H9 (cell line): ENCODE results near the gene INTS4. TPM values are rescaled to one million over a fixed set of nuclear protein-coding genes. Genes with fewer than 3 reads are reported as not detected.

Experiments
- DNase-seq: peaks from one replicate; pipeline ENCODE4 v3.0.0-alpha.2; 2017
- H2AFZ ChIP-seq: one replicate; pipeline ENCODE4 v1.6.1; 2013; ENCODE audit warnings: mild to moderate bottlenecking, low read length, control low read depth, moderate library complexity
- H2AK5ac ChIP-seq: 2 replicates; pipeline ENCODE4 v1.6.1; 2013; ENCODE audit warnings: low read length, control low read depth, mixed read lengths; ENCODE audit not compliant: insufficient read length
- H2BK120ac ChIP-seq: one replicate; pipeline ENCODE4 v1.6.1; 2013; ENCODE audit warnings: low read depth, mild to moderate bottlenecking, low read length, control low read depth, inconsistent platforms; ENCODE audit not compliant: poor library complexity, severe bottlenecking
- H2BK12ac ChIP-seq: 2 replicates; pipeline ENCODE4 v1.6.1; 2013; ENCODE audit warnings: low read length, control low read depth, mixed read lengths, low read depth; ENCODE audit not compliant: insufficient read length
- H2BK15ac ChIP-seq: 2 replicates; pipeline ENCODE4 v1.6.1; 2013; ENCODE audit warnings: low read depth, low read length, control low read depth
- H2BK20ac ChIP-seq: one replicate; pipeline ENCODE4 v1.6.1; 2013; ENCODE audit warnings: low read depth, mild to moderate bottlenecking, low read length, control low read depth, inconsistent platforms; ENCODE audit not compliant: poor library complexity, severe bottlenecking
- H2BK5ac ChIP-seq: 2 replicates; pipeline ENCODE4 v1.6.1; 2013; ENCODE audit warnings: low read length, control low read depth, mixed read lengths; ENCODE audit not compliant: insufficient read length
- H3K14ac ChIP-seq: 2 replicates; pipeline ENCODE4 v1.6.1; 2013; ENCODE audit warnings: low read length, control low read depth; ENCODE audit not compliant: insufficient read depth
- H3K18ac ChIP-seq: 2 replicates; pipeline ENCODE4 v1.6.1; 2013; ENCODE audit warnings: low read depth, mild to moderate bottlenecking, mixed read lengths, low read length, control low read depth; ENCODE audit not compliant: insufficient read length
- H3K23ac ChIP-seq: 2 replicates; pipeline ENCODE4 v1.6.1; 2013; ENCODE audit warnings: low read length, control low read depth, mixed read lengths, low read depth; ENCODE audit not compliant: insufficient read length
- H3K23me2 ChIP-seq: 2 replicates; pipeline ENCODE4 v1.6.1; 2013; ENCODE audit warnings: low read depth, mild to moderate bottlenecking, mixed read lengths, low read length, control low read depth; ENCODE audit not compliant: insufficient read length, poor library complexity, severe bottlenecking
- H3K27ac ChIP-seq: 2 replicates; pipeline ENCODE4 v1.5.1; 2013; ENCODE audit warnings: low read length, control low read depth, mixed read lengths, low read depth; ENCODE audit not compliant: insufficient read length
- H3K27me3 ChIP-seq: 2 replicates; pipeline ENCODE4 v1.6.1; 2013; ENCODE audit warnings: low read length, control low read depth, inconsistent platforms; ENCODE audit not compliant: insufficient read depth
- H3K4ac ChIP-seq: 2 replicates; pipeline ENCODE4 v1.6.1; 2013; ENCODE audit warnings: low read depth, mild to moderate bottlenecking, control low read depth, inconsistent platforms, low read length, moderate library complexity
- H3K4me1 ChIP-seq: 2 replicates; pipeline ENCODE4 v1.6.1; 2013; ENCODE audit warnings: low read length, control low read depth, inconsistent platforms; ENCODE audit not compliant: insufficient read depth
- H3K4me2 ChIP-seq: 2 replicates; pipeline ENCODE4 v1.6.1; 2013; ENCODE audit warnings: low read length, control low read depth, mixed read lengths; ENCODE audit not compliant: insufficient read length, insufficient read depth
- H3K56ac ChIP-seq: 2 replicates; pipeline ENCODE4 v1.6.1; 2013; ENCODE audit warnings: low read depth, mild to moderate bottlenecking, mixed read lengths, low read length, control low read depth; ENCODE audit not compliant: insufficient read length
- H3K79me1 ChIP-seq: 2 replicates; pipeline ENCODE4 v1.6.1; 2013; ENCODE audit warnings: low read depth, mild to moderate bottlenecking, moderate library complexity, low read length, control low read depth, inconsistent platforms; ENCODE audit not compliant: insufficient read depth, poor library complexity, severe bottlenecking
- H3K79me2 ChIP-seq: 2 replicates; pipeline ENCODE4 v1.6.1; 2013; ENCODE audit warnings: low read length, control low read depth, inconsistent platforms; ENCODE audit not compliant: insufficient read depth
- H3K9ac ChIP-seq: 2 replicates; pipeline ENCODE4 v1.6.1; 2013; ENCODE audit warnings: low read length, control low read depth, mixed read lengths; ENCODE audit not compliant: insufficient read length; ENCODE audit errors: extremely low read depth
- H3K9me3 ChIP-seq: one replicate; pipeline ENCODE4 v1.6.1; 2013; ENCODE audit warnings: low read depth, low read length, inconsistent platforms; ENCODE audit not compliant: control insufficient read depth
- H3T11ph ChIP-seq: one replicate; pipeline ENCODE4 v1.6.1; 2013; ENCODE audit warnings: mild to moderate bottlenecking, low read length, control low read depth, inconsistent platforms
- H4K20me1 ChIP-seq: one replicate; pipeline ENCODE4 v1.6.1; 2013; ENCODE audit not compliant: control insufficient read depth, insufficient read length, insufficient read depth
- H4K5ac ChIP-seq: 2 replicates; pipeline ENCODE4 v1.6.1; 2013; ENCODE audit warnings: low read depth, mild to moderate bottlenecking, mixed read lengths, low read length, control low read depth; ENCODE audit not compliant: insufficient read length
- H4K8ac ChIP-seq: replicated peaks from 2 replicates; pipeline ENCODE4 v1.6.1; 2013; ENCODE audit warnings: low read length, control low read depth, mixed read lengths, low read depth; ENCODE audit not compliant: insufficient read length
- H4K91ac ChIP-seq: 2 replicates; pipeline ENCODE4 v1.6.1; 2013; ENCODE audit warnings: low read depth, mild to moderate bottlenecking, moderate library complexity, mixed read lengths, low read length, control low read depth; ENCODE audit not compliant: insufficient read length
- H3K27ac Mint-ChIP-seq, 3 experiments: 2 replicates in 2 of 3; 3 replicates in 1 of 3; pipeline ENCODE4 v1.8.0; 2020 to 2021; ENCODE audit warnings: mixed read lengths in 3 of 3, mild to moderate bottlenecking in 1 of 3, moderate library complexity in 1 of 3
- H3K27me3 Mint-ChIP-seq: 2 replicates; pipeline ENCODE4 v1.8.0; 2021; ENCODE audit warnings: low read depth, mild to moderate bottlenecking, moderate library complexity, mixed read lengths
- H3K36me3 Mint-ChIP-seq, 3 experiments: 2 replicates in 2 of 3; 3 replicates in 1 of 3; pipeline ENCODE4 v1.8.0; 2020 to 2021; ENCODE audit warnings: low read depth in 3 of 3, mixed read lengths in 3 of 3; ENCODE audit not compliant: insufficient read depth in 1 of 3
- H3K4me1 Mint-ChIP-seq, 2 experiments: 2 replicates each; pipeline ENCODE4 v1.8.0; 2020; ENCODE audit warnings: mixed read lengths in 2 of 2
- H3K4me3 Mint-ChIP-seq, 2 experiments: 2 replicates in 1 of 2; 3 replicates in 1 of 2; pipeline ENCODE4 v1.8.0; 2020 to 2021; ENCODE audit warnings: mild to moderate bottlenecking in 2 of 2, mixed read lengths in 2 of 2, moderate library complexity in 1 of 2
- H3K9me3 Mint-ChIP-seq, 2 experiments: 2 replicates in 1 of 2; 3 replicates in 1 of 2; pipeline ENCODE4 v1.8.0; 2020; ENCODE audit warnings: mild to moderate bottlenecking in 2 of 2, mixed read lengths in 2 of 2, moderate library complexity in 1 of 2
- WGBS: extraction: QIAGEN DNeasy Blood & Tissue Kit; methylation state at CpG from one replicate; pipeline ENCODE4 v1.1.7; 2013; ENCODE audit warnings: missing lambda C conversion rate, low lambda C conversion rate, mixed read lengths; ENCODE audit not compliant: insufficient read length; ENCODE audit errors: extremely low coverage; 5-methylcytosine and 5-hydroxymethylcytosine counted together
- total RNA-seq: library from RNA; stranded (reverse); gene quantifications from 2 replicates; pipeline ENCODE4 v1.2.1, GENCODE V29; 2021
- TF ChIP-seq, protein P1 (sequence below): fragments of 200-600 bp; sonication (generic); conservative IDR thresholded peaks from 3 replicates; pipeline ENCODE4 v1.8.0; 2021; ENCODE audit warnings: antibody characterized with exemption, mild to moderate bottlenecking

Gene INTS4
- total RNA-seq, 1 experiment from 2014 or later = 38.6 TPM

GRCh38 chr11:78000193-78000592 lies 5.7 kb upstream of the INTS4 start:
- Histone ChIP-seq H2BK5ac (no peak overlapping the region), H3K79me2 (no peaks in the 10 kb centered on the region), H3K4me2 (no peak overlapping the region), H3K14ac (no peak overlapping the region), H3K56ac (no peak overlapping the region), H3K23ac (no peak overlapping the region), H4K20me1 (no peaks in the 10 kb centered on the region), H3K4ac (no peak overlapping the region), H2AK5ac (no peak overlapping the region), H2AFZ (no peak overlapping the region), H3K9me3 (no peaks in the 10 kb centered on the region), H4K8ac (no peak overlapping the region), H2BK120ac (no peak overlapping the region), H3K18ac (no peak overlapping the region), H3K4me1 (0 out of 2 replicates have a peak, but pooled peaks cover under 1% of the 10 kb centered on the region), H2BK20ac (no peak overlapping the region), H2BK15ac (no peak overlapping the region), H4K91ac (no peak overlapping the region), H2BK12ac (no peak overlapping the region), H3K79me1 (no peaks in the 10 kb centered on the region), H3K27me3 (no peaks in the 10 kb centered on the region), H3K27ac (no peak overlapping the region), H3T11ph (no peak overlapping the region), H3K9ac (no peak overlapping the region), H3K23me2 (no peaks in the 10 kb centered on the region), H4K5ac (no peak overlapping the region)
- H3K4me1 Mint-ChIP-seq = peaks cover 6 to 7% of the 10 kb centered on the region in 2 experiments
- peak overlapping the region in 1 of 3 experiments; percentile 69; a peak in 1 of 7 replicates for H3K27ac Mint-ChIP-seq
- no peak overlapping the region; a peak in 1 of 5 replicates for H3K4me3 Mint-ChIP-seq
- DNase-seq = peak; percentile 73
- TF ChIP-seq, protein P1, sequence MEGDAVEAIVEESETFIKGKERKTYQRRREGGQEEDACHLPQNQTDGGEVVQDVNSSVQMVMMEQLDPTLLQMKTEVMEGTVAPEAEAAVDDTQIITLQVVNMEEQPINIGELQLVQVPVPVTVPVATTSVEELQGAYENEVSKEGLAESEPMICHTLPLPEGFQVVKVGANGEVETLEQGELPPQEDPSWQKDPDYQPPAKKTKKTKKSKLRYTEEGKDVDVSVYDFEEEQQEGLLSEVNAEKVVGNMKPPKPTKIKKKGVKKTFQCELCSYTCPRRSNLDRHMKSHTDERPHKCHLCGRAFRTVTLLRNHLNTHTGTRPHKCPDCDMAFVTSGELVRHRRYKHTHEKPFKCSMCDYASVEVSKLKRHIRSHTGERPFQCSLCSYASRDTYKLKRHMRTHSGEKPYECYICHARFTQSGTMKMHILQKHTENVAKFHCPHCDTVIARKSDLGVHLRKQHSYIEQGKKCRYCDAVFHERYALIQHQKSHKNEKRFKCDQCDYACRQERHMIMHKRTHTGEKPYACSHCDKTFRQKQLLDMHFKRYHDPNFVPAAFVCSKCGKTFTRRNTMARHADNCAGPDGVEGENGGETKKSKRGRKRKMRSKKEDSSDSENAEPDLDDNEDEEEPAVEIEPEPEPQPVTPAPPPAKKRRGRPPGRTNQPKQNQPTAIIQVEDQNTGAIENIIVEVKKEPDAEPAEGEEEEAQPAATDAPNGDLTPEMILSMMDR = peak; percentile 82
- H3K36me3 Mint-ChIP-seq = no peaks in the 10 kb centered on the region
- no CpG with 5 or more reads among the region's 1 CpG for WGBS
- H3K27me3 Mint-ChIP-seq = no peaks in the 10 kb centered on the region; the same call in none of the 2 replicates
- H3K9me3 Mint-ChIP-seq = no peaks in the 10 kb centered on the region; a peak in 1 of 5 replicates
